GM19452 (cell line): Measurements from ENCODE around the gene TPD52L2.
A peak's percentile ranks its signal among the peaks of the same experiment; 100 is the strongest.
"Not testable (repeated sequence)": the region's sequence is repeated elsewhere in the genome, so short reads cannot be mapped to it uniquely, and the experiment has no call there.

Experiments
- ATAC-seq: cut with Tn5 transposase; IDR thresholded peaks from one replicate; pipeline ENCODE4 v1.9.1; 2021; ENCODE audit not compliant: unreplicated experiment

TPD52L2 gene

DNA sequence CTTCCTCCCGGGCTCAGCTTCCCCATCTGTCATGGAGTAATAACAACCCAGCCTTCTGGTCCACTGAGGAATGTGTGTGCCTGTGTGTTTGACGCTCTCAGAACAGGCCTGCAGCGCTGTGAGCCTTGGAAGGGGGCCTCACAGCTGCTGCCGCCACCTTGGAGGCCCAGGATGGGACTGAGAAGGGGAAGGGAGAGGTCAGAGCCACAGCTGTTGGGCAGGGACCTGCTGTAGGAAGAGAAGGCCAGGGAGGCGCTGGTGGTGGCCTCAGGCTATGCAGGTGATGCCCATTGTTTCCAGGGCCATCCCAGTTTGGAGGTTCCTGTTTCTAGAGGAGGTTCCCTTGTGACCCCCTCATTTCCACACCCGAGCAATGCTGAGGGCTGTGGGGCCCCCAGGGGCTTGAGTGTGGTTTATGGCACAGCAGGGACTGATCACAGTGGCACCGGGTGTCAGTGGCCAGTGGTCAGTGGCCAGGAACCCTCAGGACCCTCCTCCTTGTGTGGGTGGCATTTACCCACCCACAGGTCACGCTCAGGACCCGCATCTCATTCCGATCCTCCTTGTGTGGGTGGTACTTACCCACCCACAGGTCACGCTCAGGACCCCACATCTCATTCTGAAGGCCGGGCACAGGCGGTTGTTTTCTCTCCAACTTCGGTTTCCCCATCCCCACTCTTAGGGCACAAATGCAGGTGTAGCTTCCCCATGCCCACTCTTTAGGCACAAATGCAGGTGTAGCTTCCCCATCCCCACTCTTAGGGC is 14.0 kb downstream of the TPD52L2 start:
- no peak for ATAC-seq

DNA sequence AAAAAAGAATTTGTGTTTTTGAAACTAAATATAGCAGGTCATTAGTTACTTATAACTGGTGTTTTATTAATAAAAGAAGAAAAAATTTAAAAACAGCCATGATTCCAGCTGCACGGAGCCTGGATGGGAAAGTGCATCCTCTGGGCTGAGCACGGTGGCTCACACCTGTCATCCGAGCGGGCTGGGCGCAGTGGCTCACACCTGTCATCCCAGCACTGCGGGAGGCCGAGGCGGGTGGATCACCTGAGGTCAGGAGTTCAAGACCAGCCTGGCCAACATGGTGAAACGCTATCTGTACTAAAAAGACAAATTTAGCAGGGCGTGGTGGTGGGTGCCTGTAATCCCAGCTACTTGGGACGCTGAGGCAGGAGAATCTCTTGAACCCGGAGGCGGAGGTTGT is 15.8 kb downstream of the TPD52L2 start:
- ATAC-seq, result not testable (repeated sequence)

DNA sequence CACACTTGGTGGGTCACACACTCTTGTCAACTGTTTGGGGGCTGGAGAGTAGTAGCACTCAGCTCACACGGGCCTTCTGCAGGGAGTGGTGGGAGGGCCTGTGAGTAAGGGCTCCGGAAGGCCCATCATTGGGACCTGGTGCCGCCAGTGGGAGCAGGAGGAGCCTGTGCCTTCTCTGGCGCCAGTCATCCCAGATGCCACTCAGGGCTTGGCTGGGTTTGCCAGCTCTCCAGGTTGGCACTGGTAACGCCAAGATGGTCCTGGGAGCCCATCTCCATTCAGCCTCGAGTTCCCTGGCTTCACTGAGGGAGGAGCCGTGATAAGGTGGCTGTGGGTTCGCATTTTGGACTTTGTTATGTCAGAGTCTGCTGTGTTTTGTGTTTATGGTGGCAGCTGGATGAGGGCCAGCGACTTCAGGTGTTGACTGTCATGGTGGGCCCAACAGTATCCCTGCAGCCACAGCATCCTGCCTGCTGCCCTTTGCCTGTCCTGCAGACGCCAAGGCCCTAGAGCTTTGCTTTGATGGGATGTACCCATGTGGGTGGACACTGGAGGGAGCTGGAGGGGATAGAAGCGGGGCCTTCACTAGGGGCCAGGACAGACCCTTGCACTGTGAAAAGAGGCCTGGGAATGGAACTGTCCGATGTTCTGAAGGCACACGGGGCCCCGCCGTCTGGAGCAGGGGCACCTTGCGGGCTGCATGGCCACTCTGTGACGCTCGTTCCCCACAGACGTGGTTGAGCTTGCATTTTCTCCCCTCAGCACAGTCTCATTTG is 16.6 kb downstream of the TPD52L2 start:
- no peak for ATAC-seq

DNA sequence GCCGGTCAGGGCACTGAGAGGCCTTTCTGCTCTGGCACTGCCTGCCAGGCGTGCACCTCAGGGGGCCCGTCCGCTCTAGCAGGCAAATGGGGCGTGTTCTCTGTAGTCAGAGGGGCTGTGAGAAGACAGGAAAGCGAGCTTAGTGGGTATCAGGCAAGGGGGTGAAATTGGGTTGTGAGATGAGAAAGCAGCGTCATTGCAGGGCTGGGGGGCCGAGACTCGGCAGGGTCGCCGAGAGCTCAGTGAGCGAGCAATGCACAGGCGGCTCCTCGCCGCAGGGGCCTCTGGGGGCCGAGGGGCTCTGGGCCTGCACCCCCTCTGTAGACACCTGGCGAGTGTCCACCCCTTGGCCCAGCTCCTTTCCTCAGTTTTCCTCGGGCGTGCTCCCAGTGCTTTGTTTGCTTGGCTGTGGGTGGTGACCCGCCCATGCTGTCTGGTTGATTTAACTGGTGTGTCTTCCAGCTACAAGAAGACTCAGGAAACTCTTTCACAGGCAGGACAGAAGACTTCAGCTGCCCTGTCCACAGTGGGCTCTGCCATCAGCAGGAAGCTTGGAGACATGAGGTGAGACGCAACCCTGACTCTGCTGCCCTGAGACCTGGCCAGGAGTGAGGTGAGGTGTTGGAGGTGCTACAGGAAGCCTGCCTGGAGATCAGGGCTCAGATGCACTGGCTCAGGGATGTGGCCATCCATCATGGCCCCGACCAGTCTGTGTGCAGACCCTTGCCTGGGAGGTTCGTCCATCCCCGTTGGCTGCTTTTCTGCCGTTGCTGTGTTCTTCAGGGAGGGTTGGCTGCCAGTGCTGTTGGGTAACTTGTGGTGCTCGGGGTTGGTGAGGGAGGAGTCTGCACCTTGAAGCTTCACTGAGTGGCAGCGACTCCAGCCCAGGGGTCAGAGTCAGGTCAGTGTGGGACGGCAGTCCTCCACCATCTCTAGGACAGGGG is 17.5 kb downstream of the TPD52L2 start:
- no peak for ATAC-seq

DNA sequence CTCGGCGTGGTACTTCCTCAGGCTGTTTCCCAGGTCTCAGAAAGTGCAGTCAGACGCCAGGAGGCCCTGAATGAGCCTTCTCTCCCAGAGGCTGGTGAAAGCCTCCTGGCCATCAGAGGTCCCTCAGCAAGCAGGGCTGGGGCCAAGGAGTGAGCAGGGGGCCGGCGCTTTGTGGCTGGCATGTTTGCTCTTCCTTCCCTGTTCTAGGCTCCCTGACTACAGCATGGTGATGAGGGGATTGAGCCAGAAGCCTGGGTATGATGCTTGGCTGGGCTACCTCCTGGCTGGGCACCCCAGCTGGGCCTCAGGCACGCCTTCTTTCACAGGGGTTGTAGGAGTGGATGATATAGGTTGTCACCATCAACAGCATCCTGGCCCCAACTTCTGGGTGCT is 18.1 kb downstream of the TPD52L2 start:
- ATAC-seq, result no peak

DNA sequence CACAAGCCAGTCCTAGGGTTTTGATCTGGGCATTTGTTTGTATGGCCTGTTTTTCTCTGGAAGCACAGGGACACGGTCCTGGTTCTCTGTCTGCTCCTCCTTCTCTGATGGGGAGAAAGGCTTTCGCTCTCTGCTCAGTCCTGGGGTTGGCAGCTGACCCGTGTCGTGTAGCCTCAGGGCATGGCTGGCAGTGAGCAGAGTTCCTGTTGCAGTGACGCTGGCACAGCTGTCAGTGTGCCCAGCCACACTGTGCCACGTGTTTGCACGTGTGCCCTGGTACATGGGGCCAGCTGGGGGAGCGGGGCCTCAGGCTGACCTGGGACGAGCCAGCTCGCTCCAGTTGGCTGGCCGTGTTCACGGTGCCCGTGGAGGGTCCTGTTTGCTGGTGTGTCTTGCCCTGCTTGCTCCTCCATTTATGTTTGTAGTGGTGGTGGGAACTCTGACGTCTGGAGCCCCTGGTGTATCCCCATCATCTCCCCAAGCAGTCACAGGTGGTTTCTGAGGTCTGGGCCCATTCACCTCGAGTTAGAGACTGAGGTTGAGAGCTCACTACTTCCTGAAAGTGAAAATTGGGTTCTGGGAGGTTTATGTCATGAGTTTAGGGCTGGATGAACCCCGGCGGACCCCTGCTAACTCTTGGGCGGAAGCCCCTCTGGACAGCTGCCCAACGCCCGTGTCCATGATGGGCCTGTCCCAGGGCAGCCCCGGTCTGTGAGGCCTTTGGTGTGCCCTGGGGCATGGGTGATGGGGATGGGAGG is 19.6 kb downstream of the TPD52L2 start:
- no peak for ATAC-seq

DNA sequence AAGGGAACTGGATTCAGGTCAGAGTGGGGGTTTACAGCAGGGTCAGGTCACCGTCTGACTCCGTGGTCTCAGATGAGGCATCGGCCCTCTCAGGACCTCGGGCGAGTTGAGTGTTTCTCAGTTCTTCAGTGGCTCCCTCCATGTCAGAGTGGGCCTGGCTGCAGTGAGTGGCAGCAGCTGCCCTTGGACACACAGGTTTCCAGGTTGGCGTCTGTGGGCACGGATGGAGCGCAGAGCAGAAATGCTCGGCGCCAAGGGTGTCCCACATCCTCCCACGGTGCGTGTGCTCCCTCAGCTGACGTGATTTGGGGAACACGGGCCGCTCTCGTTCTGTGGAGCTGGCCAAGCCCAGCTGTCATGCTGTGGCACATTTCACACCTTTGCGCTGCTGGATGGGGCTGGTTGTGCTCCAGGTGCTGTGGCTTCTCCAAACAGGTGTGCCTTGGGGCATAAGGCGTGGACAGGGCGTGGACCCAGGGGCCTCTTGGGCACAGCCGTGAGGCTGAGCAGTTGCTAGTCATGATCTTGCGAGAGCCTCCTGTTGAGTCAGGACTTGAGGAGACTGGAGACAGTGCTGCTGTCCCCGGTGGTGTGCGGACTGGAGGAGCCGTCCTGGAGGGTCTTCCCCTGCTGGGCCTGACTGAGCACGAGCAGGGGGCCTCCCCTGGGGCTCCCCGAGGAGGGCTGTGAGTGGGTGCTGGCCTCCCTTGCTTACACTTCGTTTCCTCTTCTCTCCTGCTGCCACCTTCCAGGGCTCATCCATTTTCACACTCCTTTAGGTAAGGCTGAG is 20.4 kb downstream of the TPD52L2 start:
- no peak for ATAC-seq

DNA sequence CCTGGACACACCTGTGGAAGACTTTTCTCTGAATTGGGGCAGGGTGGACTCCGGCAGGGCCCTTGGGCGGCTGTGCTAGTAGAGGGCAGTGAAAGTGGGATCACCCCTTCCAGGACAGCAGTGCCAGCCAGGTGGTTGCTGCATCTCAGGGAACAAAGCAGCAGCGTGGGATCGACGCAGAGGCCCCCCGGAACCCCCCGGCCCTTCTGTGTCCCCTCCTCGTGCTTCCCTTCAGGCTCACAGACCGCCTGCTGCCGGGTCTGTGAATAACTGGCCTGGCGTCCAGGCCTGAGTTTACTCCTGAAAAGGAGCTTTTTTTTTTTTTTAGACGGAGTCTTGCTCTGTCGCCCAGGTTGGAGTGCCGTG is 21.0 kb downstream of the TPD52L2 start:
- no peak for ATAC-seq

DNA sequence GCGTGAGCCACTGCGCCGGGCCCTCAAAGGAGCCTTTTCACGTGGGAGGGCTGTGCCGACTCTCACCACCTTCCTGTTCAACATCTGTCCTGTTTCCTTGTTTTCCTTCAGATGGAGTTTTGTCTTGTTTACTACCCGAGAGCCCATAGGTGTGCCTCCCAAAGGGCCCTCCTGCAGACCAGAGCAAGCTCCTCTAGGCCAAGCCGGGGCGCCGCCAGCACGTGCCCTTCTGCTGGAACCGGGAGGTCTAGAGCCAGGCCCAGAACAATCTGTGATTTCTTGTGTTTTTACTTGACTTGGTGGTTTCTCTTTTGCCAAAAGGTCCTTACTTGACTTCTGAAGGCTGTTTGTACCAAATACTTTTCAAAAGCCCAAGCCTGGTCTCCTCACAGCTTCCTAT is 21.9 kb downstream of the TPD52L2 start:
- no peak for ATAC-seq

DNA sequence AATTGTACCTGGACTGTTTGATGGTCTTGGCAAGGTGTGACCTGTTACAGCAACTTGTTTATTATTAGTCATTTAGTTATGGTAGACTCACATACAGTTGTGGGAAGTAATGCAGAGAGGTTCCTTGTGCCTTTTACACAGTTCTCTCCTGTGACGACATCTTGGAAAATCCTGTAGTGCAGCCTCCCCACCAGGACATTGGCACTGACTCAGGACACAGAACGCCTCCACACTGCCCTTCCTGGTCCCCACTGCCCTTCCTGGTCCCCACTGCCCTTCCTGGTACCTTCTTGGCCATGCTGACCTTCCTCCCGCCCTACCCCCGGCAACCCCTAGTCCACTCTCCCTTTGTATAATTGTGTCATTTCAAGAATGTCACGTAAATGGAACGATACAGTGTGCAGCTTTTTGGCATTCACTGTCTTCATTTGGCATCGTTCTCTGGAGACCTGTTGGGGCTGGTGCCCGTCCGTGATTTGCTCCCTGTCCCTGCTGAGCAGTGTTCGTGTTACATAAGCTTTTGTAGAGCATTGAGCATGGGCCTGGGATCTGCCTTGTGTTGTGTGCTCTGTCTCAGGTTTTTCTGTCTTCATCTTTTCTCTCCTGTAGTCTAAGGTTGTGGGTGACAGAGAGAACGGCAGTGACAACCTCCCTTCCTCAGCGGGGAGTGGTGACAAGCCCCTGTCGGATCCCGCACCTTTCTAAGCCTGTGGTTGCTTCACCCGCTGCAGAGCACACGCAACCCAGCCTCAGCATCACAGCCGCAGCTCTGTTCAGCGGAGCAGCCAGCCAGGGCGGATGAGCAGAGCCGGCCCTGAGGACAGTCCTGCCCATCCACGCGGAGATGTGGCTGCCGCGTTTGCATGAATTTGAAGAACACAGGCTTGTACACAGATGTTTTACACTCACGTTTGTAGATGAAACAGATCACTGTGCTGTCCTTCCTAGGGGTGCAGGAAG is 24.5 kb downstream of the TPD52L2 start:
- no peak for ATAC-seq

DNA sequence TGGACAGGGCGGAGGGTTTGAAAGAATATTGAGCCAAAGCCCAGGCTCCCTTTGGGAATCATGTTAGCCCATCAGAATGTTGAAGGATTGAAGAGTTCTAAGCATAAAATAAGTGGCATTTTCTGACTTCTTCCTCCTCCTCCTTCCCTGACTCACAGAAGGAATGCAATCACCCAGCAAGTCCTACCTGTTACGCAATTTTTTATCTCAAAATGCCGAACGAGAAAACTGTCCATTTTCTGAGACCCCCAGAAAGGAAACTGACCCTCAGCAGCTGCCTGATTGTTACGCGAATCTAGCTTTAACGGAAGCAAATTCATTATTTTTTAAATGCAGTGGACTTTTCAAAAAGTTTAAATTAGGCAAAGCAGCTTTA is 25.1 kb downstream of the TPD52L2 start:
- no peak for ATAC-seq

DNA sequence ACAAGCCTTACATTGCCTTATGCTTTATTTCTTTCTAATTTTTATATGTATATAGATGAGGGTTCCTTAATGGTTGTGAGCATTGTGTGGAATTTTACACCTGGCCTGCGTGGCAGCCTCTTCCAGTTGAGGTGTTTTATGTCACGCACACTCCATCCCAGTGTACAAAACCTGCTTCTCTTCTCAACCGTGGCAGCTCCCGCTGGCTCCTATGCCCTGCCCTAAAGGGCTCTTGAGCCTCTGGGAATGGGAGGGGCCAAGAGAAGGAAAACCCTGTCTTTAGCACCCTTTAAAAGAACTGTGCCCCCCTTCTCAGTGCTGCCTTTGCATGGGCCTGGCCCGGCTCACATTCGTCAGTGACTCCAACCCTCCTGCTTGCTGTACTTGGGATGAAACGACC is 25.5 kb downstream of the TPD52L2 start:
- no peak for ATAC-seq

DNA sequence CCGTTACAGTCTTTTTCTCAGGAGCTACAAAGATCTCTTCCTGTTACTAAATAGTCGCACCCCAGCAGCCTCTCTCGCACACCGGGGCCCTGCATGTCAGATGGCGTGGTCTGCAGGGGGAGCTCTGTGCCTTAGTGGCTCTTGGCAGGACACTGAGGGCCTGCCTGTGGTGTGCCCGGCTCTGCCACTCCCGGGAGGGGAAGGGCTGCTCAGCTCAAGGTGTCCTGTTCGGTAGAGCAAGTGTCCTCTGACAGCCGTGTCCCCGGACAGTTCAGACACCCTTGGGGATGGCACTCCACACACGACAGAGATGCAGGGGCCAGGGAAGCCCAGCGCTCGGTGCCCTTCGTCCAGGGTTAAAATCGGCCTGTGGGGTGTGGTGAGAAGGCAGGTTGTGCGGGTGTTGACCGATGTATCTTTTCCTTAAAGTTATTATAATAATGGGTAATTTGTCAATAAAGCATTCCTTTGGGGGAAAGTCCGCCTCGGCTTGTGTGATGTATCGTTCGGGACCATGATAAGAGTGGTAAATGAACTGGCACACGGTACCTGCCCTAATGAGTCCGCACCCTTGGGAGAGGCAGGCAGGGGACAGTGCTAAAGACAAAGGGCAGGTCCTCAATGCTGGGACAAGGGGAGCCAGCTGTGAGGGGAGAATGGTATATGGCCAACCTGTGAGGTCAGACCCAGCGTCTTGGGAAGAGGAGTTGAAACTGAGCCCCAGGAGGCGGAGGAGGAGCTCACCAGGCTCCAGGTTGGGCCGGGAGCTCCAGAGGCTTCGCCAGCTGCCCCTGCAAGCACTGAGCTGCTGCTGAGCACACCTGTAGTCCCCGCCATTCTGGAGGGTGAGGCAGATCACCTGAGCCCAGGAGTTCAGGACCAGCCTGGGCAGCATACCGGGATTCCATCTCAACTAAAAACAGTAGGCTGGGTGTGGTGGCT is 26.3 kb downstream of the TPD52L2 start:
- no peak for ATAC-seq

DNA sequence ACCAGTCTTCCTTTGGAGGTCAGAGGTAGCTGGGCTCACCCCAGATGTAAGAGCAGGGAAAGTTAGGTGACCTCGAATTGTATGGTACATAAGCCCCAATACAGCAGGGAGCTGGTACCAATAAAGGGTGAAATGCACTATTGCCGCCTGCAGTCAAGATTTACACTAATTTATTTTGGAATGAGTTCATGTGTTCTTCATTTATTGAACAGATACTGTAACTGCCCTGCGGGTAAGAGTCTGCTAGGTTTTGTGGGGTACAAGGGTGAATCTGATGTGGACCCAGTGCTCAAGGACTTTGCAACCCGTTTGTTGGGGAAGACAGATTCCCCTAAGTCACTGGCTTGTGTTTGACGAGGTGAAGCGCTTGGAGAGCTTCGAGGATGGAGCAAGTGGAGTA is 27.3 kb downstream of the TPD52L2 start:
- no peak for ATAC-seq

DNA sequence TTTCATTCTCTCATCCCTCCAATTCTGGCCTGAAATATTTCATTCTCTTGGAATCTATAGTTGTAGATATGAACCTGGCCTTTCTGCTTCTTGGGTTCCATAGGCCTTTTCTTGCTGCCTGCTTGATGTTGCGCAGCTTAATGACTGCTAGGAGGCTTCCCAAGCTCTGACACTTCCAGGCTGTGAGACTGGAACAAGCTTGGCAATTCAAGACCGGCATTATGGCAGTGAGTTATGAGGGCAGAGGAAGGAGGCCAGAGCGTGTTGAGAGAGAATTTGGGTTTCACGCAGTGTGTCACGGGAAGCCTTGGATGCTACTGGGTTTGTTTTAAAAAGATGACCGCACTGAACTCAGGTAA is 28.9 kb downstream of the TPD52L2 start:
- no peak for ATAC-seq

DNA sequence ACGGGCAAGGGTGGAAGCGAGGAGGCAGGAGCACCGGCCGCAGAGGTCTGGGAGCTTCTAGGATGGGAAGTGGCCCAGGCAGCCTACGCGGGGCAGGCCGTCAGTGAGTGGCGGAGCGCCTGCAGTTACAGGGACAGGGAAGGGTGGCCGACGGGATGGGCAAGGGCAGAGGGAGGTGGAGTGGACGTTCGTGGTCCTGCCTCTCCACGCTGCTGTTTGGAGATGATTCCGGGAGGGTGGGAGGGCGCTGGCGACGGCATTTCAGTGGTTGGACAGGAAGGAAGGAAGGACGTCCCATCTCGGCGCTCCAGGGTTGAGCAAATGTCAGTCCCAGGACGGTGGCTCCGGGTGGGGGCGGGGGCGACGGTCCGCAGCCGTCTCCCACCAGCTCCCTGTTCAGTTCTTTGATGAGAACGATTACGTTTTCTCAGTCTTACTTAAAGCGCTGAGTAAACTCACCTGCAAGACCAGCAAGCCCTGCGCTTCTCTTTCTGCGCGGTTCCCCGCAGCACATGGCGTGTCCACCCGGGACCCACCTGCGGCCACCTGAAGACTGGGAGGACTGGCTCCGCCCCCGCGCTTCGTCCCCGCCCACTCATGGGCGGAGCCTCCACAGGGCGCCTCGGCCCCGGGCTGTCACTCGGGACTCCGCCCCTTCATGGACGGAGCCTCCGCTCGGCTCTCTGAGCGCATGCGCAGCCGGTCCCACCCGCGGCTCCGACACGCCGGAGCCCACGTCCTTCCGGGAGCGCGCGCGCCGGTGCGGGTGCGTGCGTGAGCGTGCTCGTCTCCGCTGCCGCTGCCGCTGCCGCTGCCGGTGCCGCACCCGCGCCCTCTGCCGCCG is 29.5 kb downstream of the TPD52L2 start, which contains the start of gene DNAJC5:
Gene DNAJC5, plus strand, starts transcription at position 769 of the 844 bp plus-strand sequence. CDS start 33,220 bp downstream, outside the sequence.
- peak; percentile 76 for ATAC-seq
